SH-SY5Y (cell line): ENCODE results near the gene SWAP70.

Experiments used
- GATA2 ChIP-seq: IDR thresholded peaks from 2 replicates; pipeline ENCODE4 v1.6.1; 2011; ENCODE audit warnings: mild to moderate bottlenecking, low read depth, low read length
- GATA3 ChIP-seq: IDR thresholded peaks from 2 replicates; pipeline ENCODE4 v1.6.1; 2011; ENCODE audit warnings: low read depth, mild to moderate bottlenecking, low read length, moderate library complexity

GRCh38 chr11:9626496-9627394 is 37.1 kb upstream of the SWAP70 start:
- TF ChIP-seq GATA2, result no peak
- TF ChIP-seq GATA3, result no peak
